Measurements from ENCODE around the gene BMAL2. TPM values are rescaled to one million over a fixed set of nuclear protein-coding genes. Genes with fewer than 3 reads are reported as not detected.
A peak's percentile ranks its signal among the peaks of the same experiment; 100 is the strongest.

BMAL2 gene, protein sequence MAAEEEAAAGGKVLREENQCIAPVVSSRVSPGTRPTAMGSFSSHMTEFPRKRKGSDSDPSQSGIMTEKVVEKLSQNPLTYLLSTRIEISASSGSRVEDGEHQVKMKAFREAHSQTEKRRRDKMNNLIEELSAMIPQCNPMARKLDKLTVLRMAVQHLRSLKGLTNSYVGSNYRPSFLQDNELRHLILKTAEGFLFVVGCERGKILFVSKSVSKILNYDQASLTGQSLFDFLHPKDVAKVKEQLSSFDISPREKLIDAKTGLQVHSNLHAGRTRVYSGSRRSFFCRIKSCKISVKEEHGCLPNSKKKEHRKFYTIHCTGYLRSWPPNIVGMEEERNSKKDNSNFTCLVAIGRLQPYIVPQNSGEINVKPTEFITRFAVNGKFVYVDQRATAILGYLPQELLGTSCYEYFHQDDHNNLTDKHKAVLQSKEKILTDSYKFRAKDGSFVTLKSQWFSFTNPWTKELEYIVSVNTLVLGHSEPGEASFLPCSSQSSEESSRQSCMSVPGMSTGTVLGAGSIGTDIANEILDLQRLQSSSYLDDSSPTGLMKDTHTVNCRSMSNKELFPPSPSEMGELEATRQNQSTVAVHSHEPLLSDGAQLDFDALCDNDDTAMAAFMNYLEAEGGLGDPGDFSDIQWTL
- 1 to 10 TPM; 2.0 to 2.5 TPM for total RNA-seq

DNA sequence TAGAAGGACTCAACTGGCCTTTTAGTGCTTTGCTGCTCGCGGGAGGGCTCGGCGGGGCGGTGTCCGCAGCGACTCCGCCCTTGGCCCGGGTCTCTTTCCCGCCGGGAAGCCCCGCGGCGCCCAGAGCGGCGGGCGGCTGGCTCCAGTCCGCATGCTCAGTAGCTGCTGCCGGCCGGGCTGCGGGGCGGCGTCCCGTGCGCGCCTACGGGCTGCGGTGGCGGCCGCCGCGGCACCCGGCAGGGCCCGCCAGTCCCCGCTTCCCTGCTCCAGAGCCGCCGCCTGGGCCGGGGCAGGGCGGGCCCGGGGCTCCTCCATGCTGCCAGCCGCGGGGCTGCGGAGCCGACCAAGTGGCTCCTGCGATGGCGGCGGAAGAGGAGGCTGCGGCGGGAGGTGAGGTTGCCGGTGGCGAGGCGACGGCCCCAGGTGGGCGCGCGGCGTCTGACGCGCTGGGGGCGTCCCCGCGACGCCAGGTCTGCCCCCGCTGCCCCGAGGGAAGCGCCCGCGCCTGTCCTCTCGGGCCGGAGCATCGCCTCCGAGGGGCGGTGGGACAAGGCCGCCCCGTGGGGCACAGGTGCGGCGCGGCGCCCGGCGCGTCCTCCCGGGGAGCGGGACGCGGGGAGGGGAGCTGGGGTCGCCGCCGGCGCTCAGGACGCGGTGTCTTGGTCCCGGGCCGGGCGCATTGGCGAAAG is at the start of gene BMAL2:
Gene BMAL2, plus strand, starts transcription at position 123 of the 689 bp plus-strand sequence. Its CDS starts 237 bp downstream, at position 360.
- H3K27me3 ChIP-seq (replicated peaks; ENCODE audit: insufficient read depth) = no peaks in the 10 kb centered on the region
- WGBS = under 1% methylated on average over 51 of the region's 96 CpGs
- no peaks in the 10 kb centered on the region for H3K36me3 ChIP-seq
- peak within 1 kb of the TSS; percentile 46 to 51 for H3K4me3 ChIP-seq
- DNase-seq (ENCODE audit: low spot score) = no peak
- no peak within 1 kb of the TSS for H3K27ac ChIP-seq
- no peaks in the 10 kb centered on the region for H3K4me1 ChIP-seq (replicated peaks)
- intact Hi-C loops (cut with DNase I) = no loop called here
- TF ChIP-seq POLR2A (IDR thresholded peaks at IDR 0.05) (peak; percentile 29), POLR2AphosphoS5 (IDR thresholded peaks at IDR 0.05) (no peak)
- TF ChIP-seq, protein P1, sequence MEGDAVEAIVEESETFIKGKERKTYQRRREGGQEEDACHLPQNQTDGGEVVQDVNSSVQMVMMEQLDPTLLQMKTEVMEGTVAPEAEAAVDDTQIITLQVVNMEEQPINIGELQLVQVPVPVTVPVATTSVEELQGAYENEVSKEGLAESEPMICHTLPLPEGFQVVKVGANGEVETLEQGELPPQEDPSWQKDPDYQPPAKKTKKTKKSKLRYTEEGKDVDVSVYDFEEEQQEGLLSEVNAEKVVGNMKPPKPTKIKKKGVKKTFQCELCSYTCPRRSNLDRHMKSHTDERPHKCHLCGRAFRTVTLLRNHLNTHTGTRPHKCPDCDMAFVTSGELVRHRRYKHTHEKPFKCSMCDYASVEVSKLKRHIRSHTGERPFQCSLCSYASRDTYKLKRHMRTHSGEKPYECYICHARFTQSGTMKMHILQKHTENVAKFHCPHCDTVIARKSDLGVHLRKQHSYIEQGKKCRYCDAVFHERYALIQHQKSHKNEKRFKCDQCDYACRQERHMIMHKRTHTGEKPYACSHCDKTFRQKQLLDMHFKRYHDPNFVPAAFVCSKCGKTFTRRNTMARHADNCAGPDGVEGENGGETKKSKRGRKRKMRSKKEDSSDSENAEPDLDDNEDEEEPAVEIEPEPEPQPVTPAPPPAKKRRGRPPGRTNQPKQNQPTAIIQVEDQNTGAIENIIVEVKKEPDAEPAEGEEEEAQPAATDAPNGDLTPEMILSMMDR (IDR thresholded peaks at IDR 0.05) = peak in 1 of 4 experiments; percentile 7
- H3K9me3 ChIP-seq = no peaks in the 10 kb centered on the region

DNA sequence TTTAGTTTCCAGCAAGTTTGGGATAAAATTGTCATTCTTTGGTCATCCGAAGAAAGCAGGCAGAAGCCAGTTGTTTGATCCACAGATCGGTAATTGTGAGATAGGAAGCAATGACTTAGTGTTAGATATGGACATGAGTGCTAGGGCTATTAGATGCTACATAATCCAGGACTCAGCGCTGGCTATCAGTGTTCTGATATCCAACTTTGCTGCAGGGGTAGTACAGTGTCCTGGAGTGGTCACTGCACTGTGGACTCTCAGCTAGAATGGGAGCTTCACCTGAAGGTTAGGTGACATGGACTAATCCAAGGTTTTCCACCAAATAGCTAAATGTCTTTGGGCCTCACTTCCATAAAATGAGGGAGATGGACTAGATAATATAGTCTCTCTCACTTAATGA is 48.6 kb upstream of the BMAL2 start:
- no peak overlapping the region for H3K4me3 ChIP-seq
- no peaks in the 10 kb centered on the region for H3K27me3 ChIP-seq (replicated peaks; ENCODE audit: insufficient read depth)
- H3K36me3 ChIP-seq = no peaks in the 10 kb centered on the region
- TF ChIP-seq POLR2A (IDR thresholded peaks at IDR 0.05) (no peak), POLR2AphosphoS5 (IDR thresholded peaks at IDR 0.05) (no peak)
- TF ChIP-seq, protein P1 (IDR thresholded peaks at IDR 0.05) = no peak
- intact Hi-C loops (cut with DNase I) = no loop called here
- 95% methylated on average over 3 of the region's 3 CpGs for WGBS
- no peak overlapping the region for H3K27ac ChIP-seq
- H3K4me1 ChIP-seq (replicated peaks) = no peaks in the 10 kb centered on the region
- DNase-seq (ENCODE audit: low spot score) = no peak
- no peaks in the 10 kb centered on the region for H3K9me3 ChIP-seq

DNA sequence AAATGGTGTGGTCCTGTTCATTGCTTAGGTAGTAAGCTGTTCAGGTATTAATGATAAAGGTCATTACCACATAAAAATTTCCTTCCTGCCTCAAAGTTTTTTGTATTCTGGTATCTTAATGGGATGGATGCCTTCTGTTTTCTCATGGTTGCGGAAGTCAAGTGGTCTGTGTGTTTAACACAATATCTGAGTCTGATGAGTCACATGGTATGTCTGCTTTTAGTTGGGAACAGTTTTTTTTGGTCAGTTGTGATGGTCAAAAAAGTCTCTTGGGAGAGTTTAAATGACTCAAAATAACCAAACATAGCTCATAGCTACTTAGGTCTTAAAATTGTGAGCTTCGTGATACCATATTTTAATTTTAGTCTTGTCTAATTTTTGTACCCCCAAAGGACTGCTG is 47.9 kb upstream of the BMAL2 start:
- Histone ChIP-seq H3K36me3 (no peaks in the 10 kb centered on the region), H3K9me3 (no peaks in the 10 kb centered on the region), H3K4me1 (replicated peaks) (no peaks in the 10 kb centered on the region), H3K27ac (peak overlapping the region in 1 of 2 donors; percentile 1), H3K4me3 (no peak overlapping the region), H3K27me3 (replicated peaks; ENCODE audit: insufficient read depth) (no peaks in the 10 kb centered on the region)
- TF ChIP-seq POLR2A (IDR thresholded peaks at IDR 0.05) (no peak), POLR2AphosphoS5 (IDR thresholded peaks at IDR 0.05) (peak; percentile 4)
- intact Hi-C loops (cut with DNase I) = loop anchor here (5.0 kb wide), 1 partner anchor 37 kb away; no protein-coding TSS in a partner anchor
- no peak for DNase-seq (ENCODE audit: low spot score)
- 77% methylated on average over 2 of the region's 2 CpGs for WGBS

DNA sequence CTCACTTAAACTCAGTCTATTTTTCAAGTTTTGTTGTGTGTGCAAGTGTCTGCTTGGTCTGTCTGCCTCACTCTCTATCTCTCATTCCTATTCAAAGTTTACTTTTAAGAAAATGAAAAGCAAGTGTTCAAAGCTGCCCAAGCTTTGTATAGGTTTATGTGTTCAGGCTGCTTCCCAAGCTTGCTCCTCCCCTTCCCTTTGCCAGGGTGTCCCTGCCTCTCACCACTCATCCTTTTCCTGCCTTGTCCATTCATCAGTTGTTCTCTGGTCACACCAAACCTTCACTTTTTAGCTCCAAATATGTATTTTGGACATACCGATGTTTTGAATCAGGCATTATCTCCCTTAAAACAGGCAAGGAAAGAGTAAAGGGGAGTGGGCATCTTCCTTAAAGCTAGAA is 47.2 kb upstream of the BMAL2 start:
- no peak for TF ChIP-seq POLR2A (IDR thresholded peaks at IDR 0.05)
- TF ChIP-seq POLR2AphosphoS5 (IDR thresholded peaks at IDR 0.05) = no peak
- TF ChIP-seq, protein P1 (IDR thresholded peaks at IDR 0.05) = no peak
- Histone ChIP-seq H3K27ac (peak overlapping the region in 1 of 2 donors; percentile 1), H3K4me3 (no peak overlapping the region), H3K9me3 (no peaks in the 10 kb centered on the region), H3K36me3 (no peaks in the 10 kb centered on the region), H3K4me1 (replicated peaks) (no peaks in the 10 kb centered on the region), H3K27me3 (replicated peaks; ENCODE audit: insufficient read depth) (no peaks in the 10 kb centered on the region)
- no peak for DNase-seq (ENCODE audit: low spot score)
- intact Hi-C loops (cut with DNase I) = loop anchor here (5.0 kb wide), 1 partner anchor 38 kb away; no protein-coding TSS in a partner anchor
- 55% methylated on average over 1 of the region's 1 CpG for WGBS

DNA sequence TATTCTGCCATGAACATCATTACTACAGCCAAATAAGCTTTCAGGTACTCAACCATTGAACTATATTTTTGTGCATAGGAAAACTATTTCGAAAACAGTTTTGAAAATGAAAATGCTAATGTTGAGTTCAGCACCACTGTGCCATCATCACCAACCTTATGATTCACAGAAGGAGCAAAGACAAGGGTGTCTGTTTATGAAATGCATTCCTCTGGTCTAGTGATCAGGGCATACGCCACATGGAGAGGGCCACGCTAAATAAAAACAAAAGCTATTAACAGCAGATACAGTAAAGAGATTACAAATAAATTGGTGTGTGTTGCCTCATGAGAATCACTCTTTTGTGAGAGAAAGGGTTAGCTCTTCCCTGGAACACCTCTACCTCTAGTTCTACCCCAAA is 43.2 kb upstream of the BMAL2 start:
- no peak overlapping the region for H3K4me3 ChIP-seq
- no peaks in the 10 kb centered on the region for H3K4me1 ChIP-seq (replicated peaks)
- H3K9me3 ChIP-seq = no peaks in the 10 kb centered on the region
- TF ChIP-seq POLR2A (IDR thresholded peaks at IDR 0.05) (no peak), POLR2AphosphoS5 (IDR thresholded peaks at IDR 0.05) (no peak)
- TF ChIP-seq, protein P1 (IDR thresholded peaks at IDR 0.05) = no peak
- H3K36me3 ChIP-seq = no peaks in the 10 kb centered on the region
- DNase-seq (ENCODE audit: low spot score) = no peak
- no peaks in the 10 kb centered on the region for H3K27me3 ChIP-seq (replicated peaks; ENCODE audit: insufficient read depth)
- 83% methylated on average over 3 of the region's 3 CpGs for WGBS
- intact Hi-C loops (cut with DNase I) = loop anchor here (5.0 kb wide), 1 partner anchor 42 kb away; no protein-coding TSS in a partner anchor
- no peak overlapping the region for H3K27ac ChIP-seq
